Liver (tissue), 3 donors: ENCODE measurements around the gene CSMD2.

Experiments
- EGR1 ChIP-seq, 2 donors: IDR thresholded peaks; 2 replicates each; pipeline ENCODE4 v1.6.1; 2016 to 2018; ENCODE audit warnings: antibody characterized with exemption in 2 of 2, low read depth in 2 of 2
- RAD21 ChIP-seq, 2 donors: IDR thresholded peaks; 2 replicates each; pipeline ENCODE4 v1.6.1; 2016; ENCODE audit warnings: antibody characterized with exemption in 2 of 2, mild to moderate bottlenecking in 2 of 2
- TF ChIP-seq, protein P1 (sequence below): fragments of 150-350 bp; IDR thresholded peaks from 2 replicates; pipeline ENCODE4 v1.5.1; 2017; ENCODE audit warnings: improper control_type of control experiment, low read depth, low read length; ENCODE audit not compliant: missing input control
- donor health status: healthy.
- donor health status: healthy.

DNA sequence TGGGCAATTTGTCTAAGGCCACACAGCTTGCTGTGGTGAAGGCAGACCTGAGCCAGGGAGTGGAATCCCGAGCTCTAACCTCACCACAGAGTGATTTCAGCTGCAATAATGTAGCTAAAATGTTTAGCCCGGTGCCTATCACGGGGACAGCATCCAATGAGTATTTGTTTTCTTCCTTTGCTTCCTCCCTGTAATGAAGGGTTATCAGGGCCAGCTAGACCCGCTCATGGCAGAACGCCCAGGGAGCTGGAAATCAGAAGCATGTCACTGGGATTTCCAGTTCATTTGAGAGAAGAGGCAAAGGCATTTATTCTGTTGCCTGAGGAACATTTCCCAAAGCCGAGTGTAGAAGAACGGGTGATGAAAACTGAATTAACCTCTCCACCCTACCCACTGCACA lies 509.5 kb downstream of the CSMD2 start:
- TF ChIP-seq EGR1 (IDR thresholded peaks at IDR 0.05; ENCODE audit: low read depth in 2 of 2): no peak
- TF ChIP-seq, protein P1, sequence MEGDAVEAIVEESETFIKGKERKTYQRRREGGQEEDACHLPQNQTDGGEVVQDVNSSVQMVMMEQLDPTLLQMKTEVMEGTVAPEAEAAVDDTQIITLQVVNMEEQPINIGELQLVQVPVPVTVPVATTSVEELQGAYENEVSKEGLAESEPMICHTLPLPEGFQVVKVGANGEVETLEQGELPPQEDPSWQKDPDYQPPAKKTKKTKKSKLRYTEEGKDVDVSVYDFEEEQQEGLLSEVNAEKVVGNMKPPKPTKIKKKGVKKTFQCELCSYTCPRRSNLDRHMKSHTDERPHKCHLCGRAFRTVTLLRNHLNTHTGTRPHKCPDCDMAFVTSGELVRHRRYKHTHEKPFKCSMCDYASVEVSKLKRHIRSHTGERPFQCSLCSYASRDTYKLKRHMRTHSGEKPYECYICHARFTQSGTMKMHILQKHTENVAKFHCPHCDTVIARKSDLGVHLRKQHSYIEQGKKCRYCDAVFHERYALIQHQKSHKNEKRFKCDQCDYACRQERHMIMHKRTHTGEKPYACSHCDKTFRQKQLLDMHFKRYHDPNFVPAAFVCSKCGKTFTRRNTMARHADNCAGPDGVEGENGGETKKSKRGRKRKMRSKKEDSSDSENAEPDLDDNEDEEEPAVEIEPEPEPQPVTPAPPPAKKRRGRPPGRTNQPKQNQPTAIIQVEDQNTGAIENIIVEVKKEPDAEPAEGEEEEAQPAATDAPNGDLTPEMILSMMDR: no peak
- TF ChIP-seq RAD21 (IDR thresholded peaks at IDR 0.05): no peak
